Loucy (cell line): ENCODE results near the gene ASB7.

Source experiments
- H2AFZ ChIP-seq: fragments of 200-600 bp; sonication (generic); 2 replicates; pipeline ENCODE4 v1.6.0; 2016; ENCODE audit warnings: antibody characterized with exemption, mild to moderate bottlenecking, low read length, moderate library complexity
- H3F3A ChIP-seq: fragments of 200-600 bp; 2 replicates; pipeline ENCODE4 v1.6.0; 2016; ENCODE audit warnings: antibody characterized with exemption, low read depth, mild to moderate bottlenecking
- H3K27me3 ChIP-seq: fragments of 200-600 bp; sonication (generic); 2 replicates; pipeline ENCODE4 v1.6.1; 2014; ENCODE audit warnings: low read length, mild to moderate bottlenecking; ENCODE audit not compliant: insufficient read depth, poor library complexity, severe bottlenecking
- H3K36me3 ChIP-seq: fragments of 200-600 bp; sonication (generic); 2 replicates; pipeline ENCODE4 v1.6.1; 2016; ENCODE audit warnings: low read length; ENCODE audit not compliant: insufficient read depth
- H3K4me1 ChIP-seq: fragments of 200-600 bp; sonication (generic); 2 replicates; pipeline ENCODE4 v1.5.1; 2014; ENCODE audit warnings: low read length, mild to moderate bottlenecking; ENCODE audit not compliant: insufficient read depth, poor library complexity, severe bottlenecking
- H3K4me2 ChIP-seq: fragments of 200-600 bp; sonication (generic); 2 replicates; pipeline ENCODE4 v1.6.0; 2014; ENCODE audit warnings: antibody characterized with exemption, low read length, low read depth, mild to moderate bottlenecking; ENCODE audit not compliant: poor library complexity, severe bottlenecking
- H3K4me3 ChIP-seq: fragments of 200-600 bp; sonication (generic); 2 replicates; pipeline ENCODE4 v1.5.1; 2014; ENCODE audit warnings: low read length, mild to moderate bottlenecking, mixed read lengths; ENCODE audit not compliant: poor library complexity, severe bottlenecking
- H3K79me2 ChIP-seq: fragments of 200-600 bp; sonication (generic); 2 replicates; pipeline ENCODE4 v1.6.1; 2014; ENCODE audit warnings: low read length; ENCODE audit not compliant: insufficient read depth
- H3K9ac ChIP-seq: fragments of 200-600 bp; sonication (generic); 2 replicates; pipeline ENCODE4 v1.6.0; 2014; ENCODE audit warnings: mild to moderate bottlenecking, low read depth, low read length, moderate library complexity; ENCODE audit not compliant: poor library complexity, severe bottlenecking
- H3K9me2 ChIP-seq: fragments of 200-600 bp; sonication (generic); replicated peaks from 2 replicates; pipeline ENCODE4 v1.6.1; 2016; ENCODE audit warnings: low read depth, low read length, mixed read lengths
- H3K9me3 ChIP-seq: fragments of 200-600 bp; sonication (generic); 2 replicates; pipeline ENCODE4 v1.6.1; 2014; ENCODE audit warnings: mild to moderate bottlenecking, antibody characterized with exemption, low read length, low read depth; ENCODE audit not compliant: insufficient read depth
- H4K20me1 ChIP-seq: fragments of 200-600 bp; sonication (generic); 2 replicates; pipeline ENCODE4 v1.6.0; 2014; ENCODE audit warnings: antibody characterized with exemption, low read length, mild to moderate bottlenecking; ENCODE audit not compliant: insufficient read depth, poor library complexity, severe bottlenecking
- EZH2phosphoT487 ChIP-seq: fragments of 200-600 bp; IDR thresholded peaks from 2 replicates; pipeline ENCODE4 v1.6.1; 2018; ENCODE audit warnings: antibody characterized with exemption, mild to moderate bottlenecking, moderate library complexity, borderline replicate concordance
- TF ChIP-seq, protein P1 (sequence below): fragments of 200-600 bp; sonication (generic); conservative IDR thresholded peaks from 2 replicates; pipeline ENCODE4 v1.5.1; 2014; ENCODE audit warnings: mild to moderate bottlenecking, antibody characterized with exemption, low read length

ASB7 gene

GRCh38 chr15:100614918-100615317 lies 12.5 kb downstream of the ASB7 start:
- Histone ChIP-seq H3K79me2 (no peaks in the 10 kb centered on the region), H3K9me2 (no peaks in the 10 kb centered on the region), H3K4me3 (no peak overlapping the region), H2AFZ (no peak overlapping the region), H3K27me3 (no peaks in the 10 kb centered on the region), H3K9me3 (no peaks in the 10 kb centered on the region), H3F3A (no peaks in the 10 kb centered on the region), H3K9ac (no peak overlapping the region), H3K36me3 (peaks cover 38% of the 10 kb centered on the region; the same call in 1 of the 2 replicates), H3K4me2 (no peak overlapping the region), H3K4me1 (no peaks in the 10 kb centered on the region), H4K20me1 (no peaks in the 10 kb centered on the region)
- TF ChIP-seq, protein P1, sequence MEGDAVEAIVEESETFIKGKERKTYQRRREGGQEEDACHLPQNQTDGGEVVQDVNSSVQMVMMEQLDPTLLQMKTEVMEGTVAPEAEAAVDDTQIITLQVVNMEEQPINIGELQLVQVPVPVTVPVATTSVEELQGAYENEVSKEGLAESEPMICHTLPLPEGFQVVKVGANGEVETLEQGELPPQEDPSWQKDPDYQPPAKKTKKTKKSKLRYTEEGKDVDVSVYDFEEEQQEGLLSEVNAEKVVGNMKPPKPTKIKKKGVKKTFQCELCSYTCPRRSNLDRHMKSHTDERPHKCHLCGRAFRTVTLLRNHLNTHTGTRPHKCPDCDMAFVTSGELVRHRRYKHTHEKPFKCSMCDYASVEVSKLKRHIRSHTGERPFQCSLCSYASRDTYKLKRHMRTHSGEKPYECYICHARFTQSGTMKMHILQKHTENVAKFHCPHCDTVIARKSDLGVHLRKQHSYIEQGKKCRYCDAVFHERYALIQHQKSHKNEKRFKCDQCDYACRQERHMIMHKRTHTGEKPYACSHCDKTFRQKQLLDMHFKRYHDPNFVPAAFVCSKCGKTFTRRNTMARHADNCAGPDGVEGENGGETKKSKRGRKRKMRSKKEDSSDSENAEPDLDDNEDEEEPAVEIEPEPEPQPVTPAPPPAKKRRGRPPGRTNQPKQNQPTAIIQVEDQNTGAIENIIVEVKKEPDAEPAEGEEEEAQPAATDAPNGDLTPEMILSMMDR, result no peak
- no peak for TF ChIP-seq EZH2phosphoT487

DNA sequence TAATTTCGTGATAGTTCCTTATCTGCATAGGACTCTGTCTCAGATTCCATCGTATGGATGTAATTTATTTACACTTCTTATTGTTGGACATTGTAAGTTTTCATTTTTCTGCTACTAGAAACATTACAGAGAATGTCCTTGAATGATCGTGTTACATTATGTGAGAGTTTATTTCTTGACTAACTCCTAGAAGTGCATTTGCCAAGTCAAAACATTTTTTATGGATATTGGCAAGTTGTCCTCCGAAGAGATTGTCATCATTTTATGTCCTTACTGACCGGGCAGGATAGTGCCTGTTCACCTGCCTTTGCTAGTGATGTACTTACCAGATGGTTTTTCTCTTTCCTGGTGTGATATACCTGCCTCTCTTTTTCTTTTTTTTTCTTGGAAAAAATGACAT lies 13.4 kb downstream of the ASB7 start:
- Histone ChIP-seq H4K20me1 (no peaks in the 10 kb centered on the region), H3K36me3 (peaks cover 39% of the 10 kb centered on the region; the same call in 1 of the 2 replicates), H3K4me3 (no peak overlapping the region), H3K27me3 (no peaks in the 10 kb centered on the region), H3K4me1 (no peaks in the 10 kb centered on the region), H3K9ac (no peak overlapping the region), H3K79me2 (no peaks in the 10 kb centered on the region), H3K4me2 (no peak overlapping the region), H3K9me3 (no peaks in the 10 kb centered on the region), H3F3A (no peaks in the 10 kb centered on the region), H2AFZ (no peak overlapping the region), H3K9me2 (no peaks in the 10 kb centered on the region)
- no peak for TF ChIP-seq EZH2phosphoT487
- TF ChIP-seq, protein P1, result no peak

GRCh38 chr15:100616700-100617099 lies 14.3 kb downstream of the ASB7 start:
- Histone ChIP-seq H3K27me3 (no peaks in the 10 kb centered on the region), H2AFZ (no peak overlapping the region), H3K36me3 (peaks cover 34% of the 10 kb centered on the region; the same call in 1 of the 2 replicates), H3K4me2 (no peak overlapping the region), H3K9ac (no peak overlapping the region), H3F3A (no peaks in the 10 kb centered on the region), H3K4me1 (no peaks in the 10 kb centered on the region), H3K79me2 (no peaks in the 10 kb centered on the region), H3K4me3 (no peak overlapping the region), H3K9me2 (no peaks in the 10 kb centered on the region), H4K20me1 (no peaks in the 10 kb centered on the region), H3K9me3 (no peaks in the 10 kb centered on the region)
- TF ChIP-seq EZH2phosphoT487, result no peak

DNA sequence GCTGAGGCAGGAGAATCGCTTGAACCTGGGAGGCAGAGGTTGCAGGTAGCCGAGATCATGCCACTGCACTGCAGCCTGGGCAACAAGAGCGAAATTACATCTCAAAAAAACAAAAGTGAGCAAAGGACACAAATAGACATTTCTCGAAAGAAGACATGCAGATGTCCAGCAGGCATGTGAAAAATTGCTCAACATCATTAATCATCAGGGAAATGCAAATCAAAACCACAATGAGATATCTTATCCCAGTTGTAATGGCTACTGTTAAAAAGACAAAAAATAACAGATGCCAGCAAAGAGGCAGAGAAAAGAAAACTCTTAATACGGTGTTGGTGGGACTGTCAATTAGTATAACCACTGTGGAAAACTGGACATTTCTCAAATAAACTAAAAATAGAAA lies 20.9 kb downstream of the ASB7 start:
- H3F3A ChIP-seq, result no peaks in the 10 kb centered on the region
- H3K4me3 ChIP-seq, result no peak overlapping the region
- no peak overlapping the region for H3K4me2 ChIP-seq
- no peaks in the 10 kb centered on the region for H4K20me1 ChIP-seq
- no peaks in the 10 kb centered on the region for H3K79me2 ChIP-seq
- H3K36me3 ChIP-seq, result peaks cover 12% of the 10 kb centered on the region; the same call in 1 of the 2 replicates
- H3K9me3 ChIP-seq, result no peaks in the 10 kb centered on the region
- TF ChIP-seq, protein P1, result no peak
- no peak for TF ChIP-seq EZH2phosphoT487
- H3K27me3 ChIP-seq, result no peaks in the 10 kb centered on the region
- no peak overlapping the region for H2AFZ ChIP-seq
- H3K4me1 ChIP-seq, result no peaks in the 10 kb centered on the region
- no peak overlapping the region for H3K9ac ChIP-seq
- no peaks in the 10 kb centered on the region for H3K9me2 ChIP-seq
